ENCODE measurements around the gene NREP.

The NREP gene, protein sequence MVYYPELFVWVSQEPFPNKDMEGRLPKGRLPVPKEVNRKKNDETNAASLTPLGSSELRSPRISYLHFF

GRCh38 chr5:111756581-111757354, at the start of gene NREP:
Gene NREP, minus strand, starts transcription at chr5:111757194. Its CDS starts 1,422 bp downstream, at chr5:111755772.
- DNase-seq: no peak

DNA sequence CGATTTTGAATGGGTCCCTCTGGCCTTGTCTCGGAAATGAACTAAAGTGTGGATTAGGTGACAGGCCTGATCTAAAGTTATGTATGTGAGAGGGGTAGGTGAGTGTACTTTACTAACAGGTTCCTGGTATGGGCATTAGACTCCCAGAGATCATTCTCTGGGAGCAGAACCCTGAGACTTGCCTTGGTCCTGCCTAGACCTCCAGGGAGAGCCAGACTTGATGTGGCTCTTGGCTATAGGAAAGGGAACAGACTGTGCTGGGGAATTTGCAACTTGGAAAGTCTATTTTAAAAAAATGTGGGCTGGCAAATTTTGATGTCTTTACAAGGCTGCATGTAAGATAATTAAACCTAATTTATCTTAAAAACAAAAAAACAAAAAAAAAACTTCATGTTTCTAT, 49.8 kb upstream of the NREP start:
- no peak for DNase-seq

- no peak for DNase-seq
Observed at GRCh38 chr5:111806156-111806555, 49.2 kb upstream of the NREP start.

DNA sequence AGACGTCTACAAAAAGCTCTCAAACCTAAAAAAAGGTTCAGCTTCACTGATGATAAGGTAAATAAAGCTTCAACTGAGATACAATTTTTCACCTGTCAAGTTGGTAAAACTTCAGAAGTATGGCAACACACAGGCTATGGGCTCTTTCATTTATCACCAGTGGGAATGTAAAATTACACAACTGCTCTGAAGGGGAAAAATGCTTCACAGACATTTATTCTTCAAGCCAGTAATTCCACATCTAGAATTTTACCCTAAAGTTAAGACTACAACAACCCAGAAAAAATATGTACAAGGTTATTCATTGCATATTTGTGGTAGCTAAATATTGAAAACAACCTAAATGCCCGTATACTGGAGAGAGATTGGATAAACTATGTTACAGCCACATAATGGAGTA, 48.1 kb upstream of the NREP start:
- DNase-seq: no peak

- DNase-seq: no peak
Observed at GRCh38 chr5:111800351-111800750, 43.4 kb upstream of the NREP start.

DNA sequence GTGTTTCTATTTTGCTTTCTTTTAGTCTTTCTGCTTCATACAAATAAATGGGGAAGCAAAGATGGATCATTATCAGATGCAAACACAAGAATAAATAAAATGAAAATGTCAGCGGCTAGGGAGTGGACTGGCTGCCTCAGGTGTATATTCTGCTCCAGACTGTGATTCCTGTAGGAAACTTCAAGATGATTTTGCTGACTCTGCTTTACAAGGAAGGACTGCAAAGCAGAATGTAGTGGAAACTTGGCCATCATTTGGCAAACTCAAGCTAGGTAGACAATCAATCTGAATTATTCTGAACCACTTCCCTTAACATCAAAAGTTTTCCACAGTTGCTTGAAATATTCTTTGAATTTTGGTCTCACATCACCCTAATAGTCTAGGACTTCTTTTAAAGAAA, 38.1 kb upstream of the NREP start:
- DNase-seq: no peak

DNA sequence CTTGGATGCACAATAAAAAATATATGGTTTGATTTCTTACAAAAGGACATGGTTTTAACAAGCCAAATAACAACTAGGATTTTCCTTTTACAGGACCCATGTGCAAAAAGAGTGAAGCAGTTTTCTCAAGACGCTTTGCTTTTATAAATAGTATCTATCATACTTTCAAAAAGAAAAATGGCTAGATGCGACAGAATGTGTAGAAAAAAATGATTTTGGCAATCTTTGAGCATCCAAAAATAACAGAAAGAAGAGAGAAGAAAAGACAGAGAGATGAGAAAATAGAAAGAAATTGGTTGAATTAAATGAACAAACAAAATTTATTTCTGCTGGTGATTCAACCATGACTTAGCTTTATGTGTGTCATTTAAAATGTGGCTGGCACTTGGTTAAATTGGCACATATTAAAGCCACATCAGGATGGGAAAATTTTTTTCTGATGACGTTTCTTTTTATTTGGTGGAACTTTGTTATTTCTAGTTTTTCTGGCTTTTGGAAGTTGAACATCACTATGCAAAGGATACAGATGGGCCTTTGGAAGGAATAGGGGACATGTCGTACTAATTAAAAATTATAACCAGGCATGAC, 35.6 kb upstream of the NREP start:
- DNase-seq: no peak

DNA sequence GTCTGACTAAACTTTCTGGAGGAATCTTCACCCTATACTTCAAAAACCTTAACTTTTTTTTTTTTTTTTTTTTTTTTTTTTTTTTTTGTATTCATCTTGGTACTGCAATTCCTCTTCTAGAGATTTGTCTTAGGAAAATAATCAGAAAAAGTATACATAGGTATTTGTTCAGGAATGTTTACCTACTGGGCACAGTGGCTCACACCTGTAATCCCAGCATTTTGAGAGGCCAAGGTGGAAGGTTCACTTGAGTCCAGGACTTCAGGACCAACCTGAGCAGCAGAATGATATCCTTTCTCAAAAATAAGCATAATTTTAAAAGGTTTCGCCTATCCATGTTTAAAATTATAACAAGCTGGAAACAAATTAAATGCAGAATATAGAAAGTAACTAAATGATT, 33.3 kb upstream of the NREP start:
- DNase-seq: no peak

DNA sequence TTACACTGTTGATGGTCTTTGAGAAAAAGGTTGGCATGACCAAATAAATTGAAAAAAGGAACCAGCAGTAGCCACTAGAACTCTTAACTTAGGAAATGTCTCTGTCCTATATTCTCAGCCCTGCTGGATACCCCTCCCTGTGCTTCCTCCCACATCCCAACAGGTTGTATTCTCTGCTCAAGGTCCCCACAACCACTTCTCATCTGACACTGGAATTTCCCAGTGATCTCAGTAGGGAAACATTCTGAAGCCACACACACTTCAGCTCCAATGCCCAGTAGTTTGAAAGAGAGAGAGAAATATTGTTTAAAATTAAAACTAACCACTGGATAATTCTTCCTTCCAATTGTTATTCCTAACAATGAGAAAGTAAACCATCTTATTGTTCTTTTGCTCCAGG, 30.0 kb upstream of the NREP start:
- DNase-seq: no peak

- no peak for DNase-seq
Observed at GRCh38 chr5:111784491-111785181, 27.6 kb upstream of the NREP start.

DNA sequence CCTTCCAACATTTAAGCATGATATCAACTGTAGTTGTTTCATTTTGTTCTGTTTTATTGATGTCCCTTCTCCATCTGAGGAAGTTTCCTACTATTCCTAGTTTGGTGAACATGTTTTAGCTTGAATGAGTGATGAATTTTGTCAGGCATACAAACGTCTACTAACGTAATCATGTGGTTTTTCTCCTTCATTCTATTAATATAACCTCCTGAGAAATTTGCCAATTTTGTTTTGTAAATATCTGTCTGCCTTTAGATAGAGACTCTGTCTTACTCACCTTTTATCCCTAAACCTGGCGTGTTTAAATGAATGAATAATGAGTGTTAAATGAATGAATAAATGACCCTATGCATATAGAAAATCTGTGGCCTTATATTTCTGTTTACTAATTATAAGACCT, 26.5 kb upstream of the NREP start:
- DNase-seq: no peak

GRCh38 chr5:111782216-111782615, 25.2 kb upstream of the NREP start:
- DNase-seq: no peak

GRCh38 chr5:111781200-111781599, 24.2 kb upstream of the NREP start:
- no peak for DNase-seq

- DNase-seq: no peak
Observed at GRCh38 chr5:111779922-111780292, 22.9 kb upstream of the NREP start.

GRCh38 chr5:111779260-111779921, 22.4 kb upstream of the NREP start:
- DNase-seq: no peak

DNA sequence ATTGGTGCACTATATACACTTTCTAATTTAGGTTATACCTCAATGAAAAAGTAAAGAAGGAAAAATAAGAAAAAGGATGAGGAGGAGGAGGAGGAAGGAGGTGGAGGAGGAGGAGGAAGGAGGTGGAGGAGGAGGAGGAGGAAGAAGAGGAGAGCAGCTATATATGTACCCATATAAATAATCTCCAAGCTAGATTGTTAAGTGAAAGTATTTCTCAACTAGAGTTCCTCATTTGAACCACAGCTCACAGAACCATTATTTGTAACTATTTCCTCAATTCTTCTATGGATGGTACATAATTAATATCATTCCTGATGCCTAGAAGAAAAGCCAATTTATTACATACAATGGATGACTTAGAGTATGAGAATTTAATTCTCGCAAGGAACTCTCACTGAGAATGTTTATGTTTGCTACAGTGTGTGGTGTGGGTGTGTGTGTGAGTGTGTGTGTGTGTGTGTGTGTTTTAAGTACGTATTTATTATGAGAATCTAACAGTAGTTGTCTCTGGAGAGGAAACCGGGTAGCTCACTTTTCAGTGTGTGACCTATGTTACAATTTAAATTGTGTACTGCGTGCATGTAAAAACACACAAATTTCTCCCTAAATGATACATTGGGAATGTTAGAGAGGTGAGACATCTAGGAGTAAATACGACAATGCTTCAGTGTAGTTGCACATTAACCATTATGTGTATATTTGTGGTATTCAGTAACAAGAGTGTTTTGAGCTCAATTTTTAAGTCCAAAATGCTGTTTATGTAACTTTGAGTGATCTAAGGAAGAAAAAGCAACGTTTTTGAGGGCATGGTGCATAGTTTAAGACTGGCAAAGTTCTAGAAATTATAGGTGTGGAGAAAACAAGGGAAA, 20.2 kb upstream of the NREP start:
- no peak for DNase-seq

DNA sequence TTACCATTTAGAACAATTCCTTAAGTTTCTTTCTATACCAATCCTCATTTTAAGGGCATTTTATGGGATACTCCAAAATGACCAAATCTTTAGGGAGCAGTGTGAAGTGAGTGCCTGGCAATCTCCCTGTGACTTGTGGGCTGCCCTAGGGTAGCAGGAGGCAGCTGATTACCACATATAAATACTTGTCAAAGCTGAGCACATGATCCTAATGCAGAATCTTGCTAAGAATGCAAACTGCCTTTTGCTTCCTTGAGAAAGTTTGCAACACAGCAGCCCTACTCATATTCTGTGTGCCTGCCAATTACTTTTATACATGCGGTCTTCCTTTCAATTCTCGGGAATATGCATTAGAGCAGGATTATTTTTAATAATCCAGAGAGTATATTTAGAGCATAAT, 18.2 kb upstream of the NREP start:
- DNase-seq: no peak

DNA sequence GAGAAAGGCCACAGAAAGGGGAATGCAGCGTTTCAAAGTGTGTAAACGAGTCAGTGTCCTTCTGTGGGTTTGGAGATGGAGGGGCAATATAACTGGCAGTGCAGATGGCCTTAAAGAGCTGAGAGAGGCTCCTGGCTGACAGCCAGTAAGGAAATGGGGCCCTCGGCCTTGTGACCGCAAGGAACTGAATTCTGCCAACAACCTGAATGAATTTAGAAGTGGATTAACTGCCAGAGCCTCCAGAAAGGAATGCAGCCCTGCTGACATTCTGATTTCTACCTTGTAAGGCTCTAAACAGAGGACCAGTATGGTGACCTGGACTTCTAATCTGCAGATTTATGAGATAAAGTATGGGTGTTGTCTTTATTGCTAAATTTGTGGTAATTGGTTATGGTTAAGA, 17.5 kb upstream of the NREP start:
- no peak for DNase-seq

DNA sequence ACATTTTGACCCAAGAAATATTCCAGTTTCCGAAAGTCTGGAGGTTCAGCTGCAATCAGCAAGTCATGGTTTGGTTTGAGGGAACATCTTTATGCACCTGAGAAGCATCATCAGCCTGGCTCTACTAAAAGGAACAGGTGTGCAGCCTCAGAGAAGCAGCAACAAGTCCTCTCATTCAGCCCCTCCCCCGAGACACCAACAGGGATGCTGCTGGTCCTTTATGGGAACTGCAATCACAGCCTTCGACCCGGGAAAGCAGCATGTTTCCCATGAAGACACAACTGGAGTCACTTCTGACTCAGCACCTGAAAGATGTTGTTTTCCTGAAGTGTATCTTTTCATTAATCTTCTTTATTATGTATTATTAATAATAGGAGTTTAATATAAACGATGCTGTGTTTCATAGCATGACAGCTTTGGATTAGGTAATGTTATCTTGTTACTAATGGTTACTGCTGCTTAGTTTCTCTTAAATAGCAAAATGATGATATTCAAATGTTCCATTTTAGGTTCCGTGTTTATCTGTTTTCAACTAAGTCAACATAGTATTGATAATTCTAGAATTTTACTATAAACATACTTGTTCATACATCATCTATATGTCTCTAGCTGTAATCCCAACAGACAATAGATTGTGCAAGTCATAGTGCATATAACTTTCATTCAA, 15.6 kb upstream of the NREP start:
- no peak for DNase-seq

GRCh38 chr5:111769541-111769940, 12.5 kb upstream of the NREP start:
- DNase-seq: no peak

DNA sequence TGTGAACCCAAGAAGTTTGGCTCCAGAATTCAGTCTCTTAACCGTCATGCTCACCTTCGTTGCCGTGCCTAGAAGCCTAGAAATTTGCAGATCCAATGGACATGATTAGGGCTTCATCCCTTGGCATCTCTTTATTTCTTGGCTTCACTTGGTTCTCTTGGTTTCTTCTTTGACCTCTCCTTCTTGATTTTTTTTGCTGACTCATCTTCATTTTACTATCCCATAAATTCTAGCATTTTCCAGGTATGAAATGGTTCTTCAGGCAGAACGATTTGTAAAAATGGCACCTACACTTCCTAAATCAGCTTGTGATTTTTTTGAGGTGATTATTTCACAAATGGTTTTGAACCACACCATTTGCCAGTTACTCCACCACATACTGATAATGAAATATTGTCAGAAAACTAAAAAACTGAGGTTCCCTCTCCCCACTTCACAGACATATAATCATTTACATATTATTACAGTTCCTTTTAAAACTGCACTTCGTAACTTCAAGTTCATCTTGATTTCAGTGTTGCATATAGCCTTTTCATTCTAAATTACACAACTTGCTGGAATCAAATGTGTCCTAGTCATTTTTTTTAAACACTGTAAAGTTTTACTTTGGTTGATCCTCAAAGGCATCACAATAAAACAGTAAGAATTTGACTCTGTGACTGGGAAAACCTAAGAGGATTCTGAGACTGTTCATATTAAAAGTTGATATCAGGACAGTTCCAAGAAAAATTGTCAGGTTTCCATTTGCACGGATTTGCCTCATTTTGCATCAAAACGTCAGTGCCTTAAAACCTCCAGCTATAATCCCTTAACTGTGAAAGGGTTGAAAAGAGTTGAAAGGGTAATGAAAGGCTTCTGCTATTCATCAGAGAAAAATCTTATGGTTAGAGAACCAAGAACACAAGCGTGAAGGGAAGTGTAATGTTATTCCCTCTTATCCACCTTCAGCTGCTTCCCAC, 8.9 kb upstream of the NREP start:
- no peak for DNase-seq

Data from activated CD4-positive, CD25-positive, alpha-beta regulatory T cell treated with anti-CD3 and anti-CD28 coated beads, Interleukin-2, amount 50 U/mL, for 72 hours (primary cell).